ENCODE results near the gene SEC22C.

The SEC22C gene

DNA sequence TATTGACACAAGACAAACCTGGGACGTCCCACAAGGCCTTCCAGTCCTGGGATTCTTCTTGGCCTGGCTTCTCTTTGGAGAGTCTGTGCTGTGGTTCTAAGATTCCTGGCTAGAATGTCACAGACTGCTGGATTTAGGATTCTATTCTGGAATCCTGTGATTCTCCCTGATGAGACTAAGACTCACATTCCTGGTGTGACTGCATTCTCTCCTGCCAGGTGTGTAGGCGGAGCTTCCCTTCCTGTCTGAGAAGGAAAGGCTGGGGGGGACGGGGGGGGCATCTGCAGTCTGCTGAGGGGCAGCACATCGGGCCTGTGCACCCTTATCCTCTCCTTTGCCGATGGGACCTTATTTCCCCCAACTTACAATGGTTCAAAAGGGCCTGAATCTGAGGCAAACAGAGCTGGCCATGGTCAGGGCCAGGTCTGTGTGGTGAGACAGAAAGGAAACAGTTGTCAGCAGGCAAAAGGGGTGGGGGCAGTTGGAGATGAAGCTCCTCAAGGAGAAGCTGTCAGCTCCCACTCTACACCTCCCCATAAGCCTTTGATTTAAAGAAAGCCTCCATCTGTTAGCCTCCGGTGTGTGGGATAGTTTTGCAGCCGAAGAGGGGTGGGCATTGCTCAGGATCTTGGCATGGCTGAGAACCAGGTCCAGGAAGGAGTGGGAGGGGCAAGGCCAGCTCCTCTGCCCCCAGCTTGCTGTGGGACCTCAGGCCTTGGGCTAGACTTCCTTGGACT is 48.4 kb downstream of the SEC22C start:
- DNase-seq = no peak

DNA sequence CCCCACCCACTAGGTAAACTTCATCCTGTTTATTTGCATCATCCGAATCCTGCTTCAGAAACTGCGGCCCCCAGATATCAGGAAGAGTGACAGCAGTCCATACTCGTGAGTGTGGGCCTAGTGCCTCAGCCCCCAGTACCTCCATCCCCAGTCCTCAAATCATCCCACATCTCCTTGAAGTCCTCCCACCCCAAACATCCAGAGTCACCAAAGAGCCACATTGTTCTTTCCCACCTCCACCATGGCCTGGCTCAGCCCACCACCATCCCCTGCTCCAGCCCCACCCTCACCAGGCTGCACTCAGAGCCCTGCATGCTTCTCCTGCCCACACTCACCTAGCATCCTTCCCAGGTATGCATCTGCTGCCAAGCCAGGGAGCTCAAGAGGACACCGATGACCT is 49.5 kb downstream of the SEC22C start:
- DNase-seq = no peak

DNA sequence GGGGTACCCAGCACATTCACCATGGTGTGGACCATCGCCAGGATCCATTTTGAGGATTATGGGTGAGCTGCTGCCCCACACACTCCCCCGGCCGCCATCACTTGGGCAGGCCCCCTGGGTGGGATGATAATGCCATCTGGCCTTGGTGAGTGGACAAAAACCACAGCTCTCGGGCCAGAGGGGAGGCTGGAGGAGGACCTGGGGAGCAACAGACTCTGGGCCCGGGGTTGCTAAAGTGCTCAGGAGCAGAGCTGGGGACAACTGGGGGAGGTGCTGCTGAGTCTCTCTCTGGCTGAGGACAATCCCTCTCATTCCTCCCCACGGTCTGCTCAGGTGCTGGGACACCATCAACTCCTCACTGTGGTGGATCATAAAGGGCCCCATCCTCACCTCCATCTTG is 50.3 kb downstream of the SEC22C start:
- DNase-seq = no peak

GRCh38 chr3:42530073-42530472 is 51.7 kb downstream of the SEC22C start:
- no peak for DNase-seq

DNA sequence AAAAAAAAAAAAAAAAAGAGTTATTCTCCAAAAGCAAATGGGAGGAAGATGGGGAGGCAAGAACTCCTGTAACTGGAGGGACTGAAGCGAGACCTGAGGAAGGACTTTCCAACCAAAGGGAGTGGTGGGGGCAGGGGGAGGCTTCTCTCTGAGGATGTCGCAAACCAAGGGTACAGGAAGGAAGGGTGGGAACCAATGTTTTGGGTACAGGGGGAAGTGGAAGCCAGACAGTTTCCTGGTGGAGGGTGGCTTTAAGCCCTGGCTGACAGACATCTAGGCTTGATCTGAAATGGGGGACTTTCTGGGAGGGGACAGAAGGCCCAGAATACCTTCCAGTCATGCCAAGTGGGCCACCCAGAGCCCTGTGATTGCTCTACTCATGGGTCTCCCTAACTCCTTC is 52.3 kb downstream of the SEC22C start:
- DNase-seq = peak; percentile 52

GRCh38 chr3:42527368-42527917 is 54.3 kb downstream of the SEC22C start:
- no peak for DNase-seq

DNA sequence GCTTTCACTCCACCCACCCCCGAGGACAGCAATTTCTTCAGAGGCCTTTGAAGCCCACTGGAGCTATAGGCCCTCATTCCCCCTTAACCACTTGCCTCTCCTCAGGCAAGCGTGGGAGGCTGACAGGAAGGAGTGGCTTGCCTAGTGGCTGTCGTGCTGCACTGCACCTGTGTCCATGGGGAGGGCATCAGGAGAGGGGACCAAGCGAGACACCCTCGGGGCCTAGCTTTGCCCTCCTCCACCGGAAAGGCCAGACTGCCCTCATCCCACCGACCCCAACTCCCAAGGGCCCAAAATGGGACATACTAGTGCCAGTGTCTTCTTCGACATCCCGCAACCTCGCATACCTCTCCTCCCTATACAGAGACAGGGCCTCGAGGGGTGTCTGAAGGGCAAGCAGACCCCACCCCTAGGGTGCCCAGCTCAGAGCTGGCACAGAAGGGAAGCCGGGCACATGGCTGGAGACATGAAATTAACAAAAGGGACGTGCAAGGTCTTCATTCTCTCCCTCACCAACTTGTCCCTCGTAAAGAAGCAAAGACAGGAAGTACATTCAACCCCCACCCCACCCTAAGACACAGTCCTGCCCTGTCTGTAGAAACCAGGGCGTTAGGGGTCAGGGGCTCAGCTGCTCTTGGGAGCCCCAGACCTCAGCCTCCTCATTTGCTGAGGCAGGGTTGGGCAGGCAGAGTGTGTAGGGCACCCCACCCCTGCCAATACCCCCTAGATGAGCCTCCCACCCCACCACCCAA is 55.0 kb downstream of the SEC22C start:
- peak; percentile 56 for DNase-seq

- DNase-seq = no peak
These were observed 55.9 kb downstream of the SEC22C start for GRCh38 chr3:42525736-42526345.

DNA sequence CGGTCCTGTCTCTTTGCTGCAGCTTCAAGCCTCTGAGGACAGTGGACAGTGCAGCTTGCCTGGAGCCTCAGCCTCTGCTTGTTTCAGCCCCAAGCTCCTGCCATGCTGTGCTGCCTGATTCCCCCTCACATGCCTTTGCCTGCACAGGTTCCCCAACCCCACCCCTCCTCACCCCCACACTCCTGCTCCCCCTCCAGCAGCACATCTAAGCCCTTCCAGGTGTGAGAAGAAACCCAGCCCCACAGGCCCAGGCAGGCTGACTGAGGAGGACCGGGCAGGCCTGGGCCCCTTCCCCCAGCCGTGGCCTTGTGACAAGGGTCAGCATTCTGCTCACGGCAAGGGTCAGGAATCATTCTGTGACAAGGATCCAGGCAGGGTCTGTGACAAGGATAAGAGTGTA is 56.6 kb downstream of the SEC22C start:
- no peak for DNase-seq

DNA sequence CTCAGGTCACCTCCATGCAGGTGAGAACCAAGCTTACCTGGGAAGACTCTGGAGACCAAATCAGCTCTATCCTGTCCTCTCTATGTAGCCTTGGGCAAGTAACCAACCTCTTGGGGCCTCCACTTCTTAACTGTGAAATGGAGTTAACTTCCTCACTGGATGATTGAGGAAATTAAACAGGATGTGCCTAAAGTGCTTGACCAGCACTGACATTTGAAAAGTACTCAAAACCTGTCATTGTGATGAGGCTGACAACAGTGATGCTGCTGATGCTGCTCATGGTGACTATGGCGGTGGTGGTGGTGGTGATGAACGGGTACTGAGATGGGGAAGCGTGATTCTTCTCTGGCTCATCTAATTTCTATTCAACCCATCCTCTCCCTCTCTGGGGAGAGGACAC is 57.0 kb downstream of the SEC22C start:
- DNase-seq = no peak

GRCh38 chr3:42520906-42521305 is 60.9 kb downstream of the SEC22C start:
- DNase-seq = no peak

- no peak for DNase-seq
These were observed 61.4 kb downstream of the SEC22C start for GRCh38 chr3:42520336-42520735.

DNA sequence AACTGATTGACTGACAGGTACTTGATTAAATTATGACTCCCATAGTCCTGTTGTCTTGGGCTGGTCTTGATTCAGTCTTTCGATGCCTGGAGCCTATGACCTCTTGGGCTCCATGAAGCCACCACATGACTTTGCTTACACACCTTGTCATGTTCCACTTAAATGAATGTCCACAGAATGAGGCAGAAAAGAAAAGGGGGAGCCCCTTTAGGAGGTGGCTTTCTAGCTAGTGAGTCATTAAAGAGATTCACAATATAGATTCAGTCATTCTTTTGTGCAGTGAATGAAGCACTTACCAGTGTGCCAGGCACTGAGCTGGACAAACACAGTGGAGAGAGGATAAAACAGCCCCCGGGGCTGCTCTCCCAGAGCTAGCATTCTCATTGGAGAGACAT is 62.2 kb downstream of the SEC22C start:
- no peak for DNase-seq

GRCh38 chr3:42518800-42519567 is 62.8 kb downstream of the SEC22C start:
- peak; percentile 72 for DNase-seq

DNA sequence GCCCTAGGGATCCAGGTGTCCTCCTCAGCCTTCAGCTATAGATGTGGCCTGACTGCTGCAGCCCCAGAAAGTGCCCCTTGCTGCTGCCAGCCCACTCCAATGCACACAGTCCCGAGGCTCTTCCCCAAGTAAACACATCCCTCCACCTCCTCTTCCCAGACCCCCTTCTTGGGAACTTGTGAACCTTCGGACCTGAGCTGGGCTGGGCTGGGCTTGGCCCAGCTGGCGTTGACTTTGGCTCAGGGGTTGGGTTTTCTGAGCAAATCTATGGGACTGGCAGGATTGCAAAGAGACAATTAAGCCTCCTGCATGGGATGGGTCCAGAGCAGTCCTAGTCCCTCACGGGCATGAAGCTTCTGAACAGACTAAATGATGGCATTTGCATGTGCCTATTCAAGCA is 64.7 kb downstream of the SEC22C start:
- DNase-seq = no peak

GRCh38 chr3:42516443-42516842 is 65.3 kb downstream of the SEC22C start:
- DNase-seq = no peak

GRCh38 chr3:42515976-42516375 is 65.8 kb downstream of the SEC22C start:
- DNase-seq = no peak

- DNase-seq = no peak
These were observed 66.3 kb downstream of the SEC22C start for GRCh38 chr3:42515391-42515916.

DNA sequence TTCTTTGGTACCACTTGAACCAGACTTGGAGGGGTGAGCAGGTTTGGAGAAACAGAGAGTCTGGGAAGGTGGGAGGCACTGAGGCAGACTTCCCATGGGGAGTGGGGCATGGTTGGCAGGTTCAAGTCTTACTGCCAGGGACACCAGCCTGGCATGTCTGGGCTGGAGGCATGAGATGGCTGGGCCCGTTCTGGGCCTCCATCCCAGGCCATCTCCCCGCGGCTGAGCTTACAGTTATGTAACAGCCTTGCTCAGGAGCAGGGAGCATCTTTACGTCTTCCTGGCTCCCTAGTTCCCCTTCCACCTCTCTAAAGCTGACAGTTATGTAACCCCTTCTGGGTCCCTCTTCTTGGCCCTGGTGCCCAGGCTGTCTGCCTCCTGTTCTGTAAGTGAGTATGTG is 66.9 kb downstream of the SEC22C start:
- no peak for DNase-seq

GRCh38 chr3:42513521-42513920 is 68.2 kb downstream of the SEC22C start:
- no peak for DNase-seq

- no peak for DNase-seq
These were observed 68.6 kb downstream of the SEC22C start for GRCh38 chr3:42513121-42513520.

GRCh38 chr3:42511736-42512135 is 70.0 kb downstream of the SEC22C start:
- no peak for DNase-seq

DNA sequence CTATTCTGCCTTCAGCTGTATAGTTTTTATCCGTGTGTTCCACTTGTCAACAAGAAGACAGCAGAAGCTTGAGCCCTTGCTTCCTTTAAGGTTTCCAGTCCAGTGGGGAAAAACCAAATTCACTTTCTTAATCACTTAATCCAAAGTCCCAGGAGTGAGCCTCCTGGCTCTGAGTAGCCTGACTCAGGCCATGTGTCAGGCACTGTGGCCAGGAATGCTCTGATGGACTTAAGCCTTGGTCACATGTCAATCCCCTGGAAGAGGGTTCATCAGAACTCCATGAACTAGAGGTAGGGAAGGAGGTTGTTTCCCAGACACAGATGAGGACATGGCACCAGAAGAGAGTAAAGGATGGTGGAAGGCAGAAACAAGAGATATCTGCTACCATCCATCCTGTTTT is 70.6 kb downstream of the SEC22C start:
- no peak for DNase-seq

Measured in CD4-positive, alpha-beta T cell treated with Interleukin-17A for 1 hour (primary cell).